Esophagus mucosa (tissue), 1 donor: ENCODE data around the gene LMTK2. TPM values are rescaled to one million over a fixed set of nuclear protein-coding genes. Genes with fewer than 3 reads are reported as not detected.

ENCODE experiments used
- ATAC-seq: fragments of 200-7000 bp; cut with Tn5 transposase; one replicate; pipeline ENCODE4 v1.9.1; 2020
- total RNA-seq: library from RNA; stranded (reverse); gene quantifications from one replicate; pipeline ENCODE4 v1.2.4, GENCODE V29; 2023
- donor health status: DM: yes; HTN: yes; CAD: no.

LMTK2 gene
- total RNA-seq, 1 donor from 2014 or later = 17.5 TPM

DNA sequence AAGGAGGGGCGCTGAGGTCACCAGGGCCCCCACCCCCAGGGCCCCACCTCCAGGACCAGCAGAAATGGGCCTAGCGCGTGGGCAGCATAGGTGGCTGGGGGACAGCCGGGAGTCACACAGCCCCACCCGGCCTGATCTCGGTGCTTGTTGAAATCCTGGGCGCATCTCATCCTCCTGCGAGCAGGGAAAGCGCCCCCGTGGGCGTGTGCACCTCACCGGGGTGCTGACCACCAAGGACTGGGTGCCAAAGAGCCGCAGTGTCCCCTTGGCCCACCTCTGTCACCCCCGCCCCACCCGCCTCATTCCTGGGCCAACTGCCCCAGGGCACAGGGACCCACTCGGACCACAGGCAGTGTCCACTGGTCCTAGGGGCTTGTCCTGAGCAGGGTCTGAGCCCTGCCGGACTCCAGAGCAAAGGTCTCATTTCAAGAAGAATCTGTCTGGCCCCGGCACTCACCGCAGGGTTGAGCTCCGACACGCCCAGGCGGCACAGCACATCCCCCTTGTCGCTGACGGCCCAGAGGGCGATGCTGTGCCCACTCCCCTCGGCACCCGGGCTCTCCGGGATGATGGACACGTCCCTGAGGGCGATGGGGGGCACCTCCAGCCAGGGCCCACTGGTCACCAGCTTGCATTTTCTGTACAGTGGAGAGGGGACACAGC lies 116.0 kb downstream of the LMTK2 start:
- no peak for ATAC-seq

DNA sequence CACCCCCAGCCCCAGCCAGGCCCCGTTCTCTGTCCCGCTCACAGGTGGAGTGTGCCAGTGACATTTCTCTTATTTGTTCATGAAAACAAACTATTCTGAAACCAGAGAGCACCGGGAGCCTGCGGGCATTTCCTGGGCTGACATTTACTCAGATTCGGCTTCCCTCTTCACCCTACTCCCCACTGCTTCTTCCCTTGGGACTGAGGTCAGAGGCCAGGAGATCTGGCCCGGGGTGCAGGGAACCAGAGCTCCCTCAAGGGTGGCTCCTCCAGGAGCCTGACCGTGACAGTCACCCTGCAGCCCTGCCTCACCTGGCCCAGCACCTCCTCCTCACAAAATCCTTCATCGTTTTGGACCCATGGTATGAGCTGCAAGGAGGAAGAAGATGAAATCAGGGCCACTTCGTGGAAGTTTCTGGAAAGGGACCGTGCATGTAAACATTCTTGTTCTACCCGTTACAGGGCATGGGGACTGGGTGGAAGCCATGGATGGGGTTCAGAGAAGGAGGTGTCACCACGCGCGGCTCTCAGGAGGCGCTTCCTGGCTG lies 116.8 kb downstream of the LMTK2 start:
- ATAC-seq = no peak

DNA sequence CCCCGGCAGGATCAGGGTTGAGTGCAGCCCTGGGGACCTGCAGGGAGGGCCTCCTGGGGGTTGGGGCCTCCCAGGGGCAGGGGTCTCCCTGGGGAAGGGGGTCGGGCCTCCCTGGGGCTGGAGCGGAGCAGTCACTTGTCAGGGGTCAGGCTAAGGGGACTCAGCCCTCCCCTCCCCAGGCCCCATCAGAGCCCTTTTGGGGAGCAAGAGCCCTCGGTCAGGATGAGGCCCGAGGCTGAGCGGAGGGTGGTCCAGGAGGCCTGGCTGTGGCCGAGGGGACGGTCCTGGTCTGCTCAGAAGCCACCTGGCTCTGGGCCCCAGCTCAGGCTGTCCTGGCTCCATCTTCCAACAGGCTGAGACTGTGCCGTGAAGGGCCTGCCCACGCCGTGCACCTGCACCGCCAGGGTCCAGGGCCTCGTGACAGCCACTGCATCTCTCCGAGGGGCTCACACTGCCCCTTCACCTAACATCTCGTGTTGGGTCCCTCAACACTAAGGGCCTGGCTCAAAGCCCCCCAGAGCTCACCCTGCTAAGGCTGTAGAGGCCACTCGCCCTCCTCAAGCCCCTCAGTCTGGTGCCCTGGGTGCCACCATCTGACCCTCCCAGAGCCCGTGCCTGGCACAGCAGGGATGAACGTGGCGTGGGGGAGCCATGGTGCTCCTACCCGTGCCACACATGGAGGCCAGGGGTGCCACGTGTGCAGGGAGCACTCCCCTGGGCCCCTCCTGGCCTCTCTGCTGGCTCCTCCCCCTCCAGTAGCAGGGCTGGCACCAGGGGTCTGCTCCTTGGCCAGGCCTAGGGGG lies 117.4 kb downstream of the LMTK2 start:
- ATAC-seq = peak; percentile 16

DNA sequence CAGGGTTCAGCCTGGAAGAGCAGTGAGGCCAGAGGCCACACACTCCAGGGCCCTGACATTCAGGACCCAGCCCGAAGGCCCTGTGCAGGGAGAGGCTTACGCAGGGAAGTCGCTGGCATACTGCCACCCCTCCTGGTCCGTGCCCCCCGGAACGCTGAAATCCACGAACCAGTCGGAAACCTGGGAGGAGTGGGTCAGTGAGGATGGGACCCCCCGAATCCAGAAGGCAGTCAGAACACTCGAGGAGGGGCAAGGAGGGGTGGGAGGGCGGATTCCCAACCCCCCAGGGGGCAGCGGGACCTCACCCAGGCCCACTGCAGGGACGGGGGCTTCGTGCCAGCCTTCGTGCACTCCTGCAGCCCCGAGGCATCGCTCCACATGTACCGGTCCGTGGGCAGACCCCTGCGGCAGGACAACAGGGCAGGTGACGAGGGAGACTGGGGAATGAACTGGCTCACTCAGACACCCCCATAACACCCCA lies 118.1 kb downstream of the LMTK2 start:
- ATAC-seq = no peak

DNA sequence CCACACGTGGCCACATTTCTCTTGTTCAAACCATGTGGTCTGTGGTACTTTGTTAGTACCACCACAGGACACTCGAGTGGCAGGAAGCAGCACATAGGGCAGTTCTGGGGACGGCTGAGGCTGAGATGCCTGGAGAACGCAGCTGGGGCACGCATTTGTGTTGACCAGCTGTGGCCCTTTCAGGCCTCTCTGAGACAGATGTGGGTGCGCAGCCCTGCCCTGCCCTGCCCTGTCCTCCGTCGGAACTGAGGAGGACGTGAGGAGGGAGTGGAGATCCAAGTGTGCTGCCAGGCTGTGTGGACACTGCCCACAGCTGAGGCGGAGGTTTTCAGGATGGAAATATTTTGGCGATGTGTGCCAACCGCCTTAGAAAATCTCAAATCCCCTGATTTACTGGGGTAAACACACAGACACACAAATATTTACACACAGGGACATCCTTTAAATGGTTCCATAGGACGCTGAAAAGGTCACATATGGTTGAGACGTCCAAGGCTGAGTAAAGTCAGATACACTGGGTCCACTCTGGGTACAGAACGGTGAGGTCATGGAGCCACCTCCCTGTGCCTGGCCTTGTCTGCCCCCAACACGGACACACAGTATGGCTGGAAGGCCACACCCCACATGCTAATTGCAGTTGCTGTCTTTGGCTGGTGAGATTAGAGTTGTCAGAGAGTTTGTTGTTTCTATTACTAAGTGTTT lies 119.4 kb downstream of the LMTK2 start:
- ATAC-seq = no peak

DNA sequence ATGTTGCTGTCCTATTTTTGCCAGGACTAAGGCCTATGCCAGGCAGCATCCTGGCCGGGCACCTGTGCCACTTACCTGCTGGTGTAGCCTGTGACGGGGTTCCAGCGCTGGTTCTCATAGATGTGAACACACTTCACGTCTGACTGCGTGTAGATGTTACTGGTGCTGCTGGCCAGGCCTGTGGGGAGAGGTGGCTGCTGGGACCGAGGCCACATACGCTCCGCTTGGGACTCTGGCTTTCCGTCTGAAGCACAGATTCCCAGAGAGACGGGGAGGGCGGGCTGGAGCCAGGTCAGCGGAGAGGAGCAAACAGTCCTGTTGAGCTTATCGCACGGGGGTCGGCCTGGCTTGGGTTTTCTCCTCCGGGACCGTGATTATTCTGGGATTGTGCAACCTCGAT lies 121.3 kb downstream of the LMTK2 start:
- no peak for ATAC-seq

DNA sequence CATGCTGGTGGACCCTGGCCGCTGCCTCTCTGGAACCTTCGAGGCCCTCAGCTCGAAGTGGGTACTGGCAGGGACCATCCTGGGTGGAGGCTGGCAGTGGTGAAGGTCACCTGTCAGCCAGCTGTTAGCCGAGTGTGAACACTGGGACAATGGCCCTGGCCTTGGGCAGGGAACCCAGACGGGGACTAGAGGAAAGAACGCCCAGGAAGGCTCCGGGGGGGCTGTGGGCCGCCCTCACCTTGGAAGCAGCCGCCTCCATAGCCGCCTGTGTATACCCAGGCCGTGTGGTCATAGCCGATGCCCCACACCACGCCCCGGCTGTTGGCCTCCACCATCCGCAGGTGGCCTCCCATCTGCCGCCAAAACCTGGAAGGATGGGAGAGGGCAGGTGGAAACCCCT lies 122.1 kb downstream of the LMTK2 start:
- no peak for ATAC-seq

DNA sequence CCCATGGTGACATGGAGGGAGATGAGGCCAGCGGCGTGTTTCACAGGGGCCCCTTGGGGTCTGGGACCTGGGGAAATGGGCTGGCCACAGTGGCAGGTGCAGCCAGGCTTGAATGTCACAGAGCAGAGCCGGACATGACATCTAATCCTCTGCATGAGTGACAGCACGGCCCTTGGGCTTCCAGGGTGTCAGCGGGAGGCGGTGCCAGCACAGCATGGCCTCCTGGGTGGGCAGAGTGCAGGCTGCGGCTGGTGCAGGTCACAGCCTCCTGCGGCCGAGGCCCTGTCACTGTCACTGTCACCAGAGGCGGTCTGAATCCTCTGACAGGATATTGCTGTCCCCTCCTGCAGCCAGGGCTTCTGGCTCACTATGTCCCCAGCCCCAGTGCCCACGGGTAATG lies 122.8 kb downstream of the LMTK2 start:
- ATAC-seq = no peak

DNA sequence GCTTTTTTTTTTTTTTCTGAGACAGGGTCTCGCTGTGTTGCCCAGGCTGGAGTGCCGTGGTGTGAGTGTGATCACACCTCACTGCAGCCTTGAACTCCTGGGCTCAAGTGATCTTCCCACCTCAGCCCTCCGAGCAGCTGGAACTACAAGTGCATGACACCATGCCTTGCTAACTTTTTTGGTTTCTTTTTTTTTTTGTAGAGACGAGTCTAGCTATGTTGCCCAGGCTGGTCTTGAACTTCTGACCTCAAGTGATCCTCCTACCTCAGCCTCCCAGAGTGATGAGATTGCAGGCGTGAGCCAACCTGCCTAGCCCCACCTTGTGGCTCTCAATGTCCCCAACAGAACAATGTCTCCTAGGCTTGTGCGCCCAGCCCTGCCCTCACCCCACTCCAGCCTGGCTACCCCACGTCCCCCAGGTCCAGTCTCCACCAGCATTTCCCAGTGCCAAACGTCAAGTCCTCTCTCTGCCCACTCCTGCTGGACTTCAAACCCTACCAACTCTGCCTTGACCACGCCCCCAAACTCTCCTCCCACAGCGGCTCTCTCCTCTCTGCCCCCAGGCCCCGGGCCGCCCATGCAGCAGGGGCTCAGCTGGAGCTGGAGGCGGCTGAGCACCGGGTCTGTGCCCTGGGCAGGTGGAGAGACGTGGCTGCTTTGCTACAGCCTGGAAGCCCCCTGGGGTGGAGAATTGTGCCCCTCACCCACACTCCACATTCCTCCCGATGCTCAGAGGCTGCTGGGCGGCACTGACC lies 123.5 kb downstream of the LMTK2 start:
- ATAC-seq = no peak

DNA sequence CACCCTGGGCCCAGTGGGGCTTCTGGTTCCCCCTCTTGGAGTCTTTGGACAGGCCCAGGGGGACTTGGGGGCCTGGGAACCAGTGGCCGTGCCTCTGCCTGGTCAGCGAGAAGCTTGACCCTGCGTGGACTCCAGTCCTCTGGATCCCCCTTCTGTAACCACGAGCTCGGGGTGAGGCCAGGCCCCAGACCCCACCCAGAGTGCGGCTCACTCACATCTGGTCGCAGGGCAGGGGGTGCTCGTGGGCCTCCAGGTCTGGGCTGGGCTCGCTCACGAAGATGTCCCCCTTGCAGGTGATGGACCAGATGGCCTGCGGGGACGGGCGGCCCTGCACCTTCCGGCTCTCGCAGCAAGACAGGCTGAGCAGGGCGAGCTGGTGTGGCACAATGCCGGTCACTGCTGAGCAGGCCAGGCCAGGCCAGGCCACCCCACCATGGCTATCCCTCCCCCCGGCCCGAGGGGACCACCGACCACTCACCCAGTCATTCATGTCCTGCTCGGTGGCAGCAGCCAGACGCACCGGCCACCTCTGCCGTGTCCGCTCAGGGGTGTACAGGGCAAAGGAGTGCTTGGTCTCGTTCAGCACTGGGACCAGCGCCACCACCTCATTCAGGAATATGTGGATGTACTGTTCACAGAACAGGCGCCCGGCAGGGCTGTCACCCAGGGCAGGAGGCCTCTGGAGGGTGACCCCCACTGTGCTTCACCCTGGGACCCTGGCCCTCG lies 124.2 kb downstream of the LMTK2 start:
- ATAC-seq = no peak

DNA sequence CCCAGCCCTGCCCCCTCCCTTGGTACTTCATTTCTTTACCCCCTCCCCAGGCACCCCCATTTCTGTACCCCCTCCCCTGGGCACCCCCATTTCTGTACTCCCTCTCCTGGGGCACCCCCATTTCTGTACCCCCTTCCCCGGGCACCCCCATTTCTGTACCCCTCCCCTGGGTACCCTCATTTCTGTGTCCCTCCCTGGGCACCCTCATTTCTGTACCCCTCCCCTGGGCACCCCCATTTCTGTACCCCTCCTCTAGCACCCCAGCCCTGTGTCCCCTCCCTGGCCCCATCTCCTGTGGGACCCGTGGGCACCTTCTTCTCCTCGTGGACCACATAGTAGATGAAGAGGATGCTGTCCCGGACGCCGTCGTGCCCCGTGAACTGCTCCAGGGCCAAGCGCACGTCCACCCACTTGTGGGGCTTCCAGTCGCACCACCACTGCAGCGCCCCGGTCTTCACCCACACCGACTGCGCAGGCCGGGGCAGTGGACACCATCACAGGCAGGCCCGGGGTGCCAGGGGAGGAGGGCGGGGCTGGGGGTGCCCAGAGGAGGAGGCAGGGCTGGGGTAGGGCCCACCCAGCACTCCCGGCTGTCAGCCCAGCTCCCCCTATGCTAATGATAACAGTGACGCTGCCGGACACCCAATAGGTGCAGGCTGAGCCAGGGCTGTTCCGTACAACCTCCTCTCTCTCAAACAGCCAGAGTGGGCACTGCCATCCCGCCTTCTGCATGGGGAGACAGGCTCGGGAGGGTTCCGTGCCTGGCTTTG lies 125.0 kb downstream of the LMTK2 start:
- no peak for ATAC-seq

DNA sequence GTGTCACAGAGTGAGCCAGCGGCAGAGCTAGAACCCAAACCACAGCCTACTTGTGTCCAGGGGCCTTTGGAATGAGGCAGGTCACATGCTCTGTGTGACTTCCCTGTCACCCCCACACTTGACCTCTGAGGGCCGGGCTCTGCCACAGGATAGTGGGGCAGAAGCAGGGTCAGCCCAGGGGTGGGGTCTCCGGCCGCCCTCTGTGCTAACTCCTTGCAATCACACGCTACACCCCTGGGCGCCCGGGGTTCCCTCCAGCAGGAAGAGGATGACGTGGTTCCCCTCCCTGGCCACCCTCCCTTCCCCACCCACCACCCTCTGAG lies 125.6 kb downstream of the LMTK2 start:
- no peak for ATAC-seq

DNA sequence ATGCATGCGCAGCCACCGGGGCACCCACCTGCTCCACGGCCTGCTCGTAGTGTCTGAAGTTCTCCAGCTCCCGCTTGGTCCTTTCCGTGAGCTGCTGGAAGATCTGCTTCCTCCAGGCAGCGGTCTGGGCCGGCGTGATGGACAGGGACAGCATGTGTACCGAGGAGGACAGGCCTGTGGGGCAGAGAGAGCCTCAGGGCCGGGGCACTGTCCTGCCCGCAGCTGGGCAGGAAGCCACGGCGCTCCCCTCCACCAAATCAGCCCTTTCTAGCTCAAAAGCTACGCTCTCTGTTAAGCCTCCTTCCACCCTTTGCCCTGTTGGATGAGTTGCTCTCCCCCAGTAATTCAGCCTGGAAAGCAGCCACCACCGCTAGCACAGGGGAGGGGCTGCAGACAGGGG lies 126.1 kb downstream of the LMTK2 start:
- ATAC-seq = no peak

DNA sequence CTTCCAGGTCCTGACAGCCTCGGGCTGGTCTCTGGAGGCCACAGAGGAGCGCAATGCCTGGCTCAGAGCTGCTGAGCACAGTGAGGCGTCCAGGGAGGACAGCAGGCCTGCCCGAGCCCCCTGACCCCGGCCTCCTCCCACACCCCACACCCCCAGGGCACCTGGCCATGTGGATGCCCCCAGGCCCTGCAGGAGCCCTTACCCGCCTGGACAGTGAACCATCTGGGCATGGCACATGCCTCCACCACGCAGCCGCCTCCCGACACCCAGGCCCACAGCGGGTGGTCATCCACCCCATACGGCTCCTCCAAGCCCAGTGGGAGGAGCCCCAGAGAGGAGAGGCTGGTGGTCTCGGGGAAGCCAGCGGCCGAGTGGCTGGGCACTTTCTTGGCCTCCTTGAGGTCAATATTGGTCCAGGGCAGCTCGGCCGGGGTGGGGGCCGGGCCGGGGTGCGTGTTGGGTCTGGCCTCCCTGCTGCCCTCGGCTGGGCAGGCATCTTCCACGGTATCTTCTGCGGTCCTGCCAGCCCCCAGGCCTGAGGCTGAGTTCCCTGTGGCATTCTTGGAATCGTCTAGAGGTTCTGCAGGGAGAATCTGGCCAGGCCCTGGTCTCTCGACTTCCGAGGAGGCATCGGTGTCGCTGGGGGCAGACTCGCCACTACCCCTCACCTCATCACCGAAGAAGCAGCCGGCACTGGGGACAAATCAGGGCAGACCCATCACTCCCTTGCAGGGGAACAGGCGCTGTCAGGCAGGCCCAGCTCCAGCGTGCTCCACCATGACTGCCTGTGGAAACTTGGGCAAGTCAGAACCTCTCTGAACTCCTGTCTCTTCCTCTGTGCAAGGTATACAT lies 126.8 kb downstream of the LMTK2 start:
- ATAC-seq = no peak

DNA sequence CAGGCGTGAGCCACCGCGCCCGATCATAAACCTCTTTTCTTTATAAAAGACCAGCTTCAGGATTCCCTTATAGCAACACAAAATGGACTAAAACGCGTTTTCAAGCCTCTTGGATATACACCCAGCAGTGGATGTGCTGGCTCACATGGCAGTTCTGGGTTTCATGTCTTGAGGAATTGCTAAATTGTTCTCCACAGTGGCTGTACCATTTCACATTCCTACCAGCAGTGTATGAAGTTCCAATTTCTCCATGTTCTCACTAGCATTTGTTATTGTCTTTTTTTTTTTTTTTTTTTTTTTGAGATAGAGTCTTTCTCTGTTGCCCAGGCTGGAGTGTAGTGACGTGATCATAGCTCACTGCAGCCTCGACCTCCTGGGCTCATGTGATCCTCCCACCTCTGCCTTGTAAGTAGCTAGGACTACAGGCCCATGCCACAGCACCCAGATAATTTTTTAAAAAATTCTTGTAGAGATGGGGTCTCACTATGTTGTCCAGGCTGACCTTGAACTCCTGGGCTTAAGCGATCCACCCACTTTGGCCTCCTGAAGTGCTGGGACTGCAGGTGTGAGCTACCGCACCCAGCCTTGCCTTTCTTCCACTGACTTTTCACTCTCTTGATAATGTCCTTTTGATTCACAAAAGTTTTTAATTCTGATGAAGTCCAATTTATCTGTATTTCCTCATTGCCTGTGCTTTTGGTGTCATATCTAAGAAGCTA lies 127.9 kb downstream of the LMTK2 start:
- ATAC-seq = no peak

DNA sequence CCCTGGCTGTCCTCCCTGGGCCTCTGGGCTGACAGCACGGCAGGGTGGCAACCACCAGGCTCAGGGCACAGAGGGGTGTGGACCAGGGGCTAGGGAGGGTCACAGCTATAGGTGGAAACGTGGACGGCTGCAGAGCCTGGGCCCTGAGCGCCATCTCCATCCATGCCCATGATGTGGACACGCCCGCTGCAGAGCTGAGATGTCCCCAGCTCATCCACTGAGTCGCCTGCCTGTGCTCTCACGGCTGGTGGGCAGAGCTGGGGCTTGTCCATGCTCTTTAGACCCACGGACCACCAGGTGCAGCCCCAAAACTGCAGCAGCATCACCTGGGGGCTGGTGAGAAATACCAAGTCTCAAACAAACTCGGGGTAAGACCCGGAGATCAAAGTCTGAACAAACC lies 129.2 kb downstream of the LMTK2 start:
- peak; percentile 17 for ATAC-seq

DNA sequence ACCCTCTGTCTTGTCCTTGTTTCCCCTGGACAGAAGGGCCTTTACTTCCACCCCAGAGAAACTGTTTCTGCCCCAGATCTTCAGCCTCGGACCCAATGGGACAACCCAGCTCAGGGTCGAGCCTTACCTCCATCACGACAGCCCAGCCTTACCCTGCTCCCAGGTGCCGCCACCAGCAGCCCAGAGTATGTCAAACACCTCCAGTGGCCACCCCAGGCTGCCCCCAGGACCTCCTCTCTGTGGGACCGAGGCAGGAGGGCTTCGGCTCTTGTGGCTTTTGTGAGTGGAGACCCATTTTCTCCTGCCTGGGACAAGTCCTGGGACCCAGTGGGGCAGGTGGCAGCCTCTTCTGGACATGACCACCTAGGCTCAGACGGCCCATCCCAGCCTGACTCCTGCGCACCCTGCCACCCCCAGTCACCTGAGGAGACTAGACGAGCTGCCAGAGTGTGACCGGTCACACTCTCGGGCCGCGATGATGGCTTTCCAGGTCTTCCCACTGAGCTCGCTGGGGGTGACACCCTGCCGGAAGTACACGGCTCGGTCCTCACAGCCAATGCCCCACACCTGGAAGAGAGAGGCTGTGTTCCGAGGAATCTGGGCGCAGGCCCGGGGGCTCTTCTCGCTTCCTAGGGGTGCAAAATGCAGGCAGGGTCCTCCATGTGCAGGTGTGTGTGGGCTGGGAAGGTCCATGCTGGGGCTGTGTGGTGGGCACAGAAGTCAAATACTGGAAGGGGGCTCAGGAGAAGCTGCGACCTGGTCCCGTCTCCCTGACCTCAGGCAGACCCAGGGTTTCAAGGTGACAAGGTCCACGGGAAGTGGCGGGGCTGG lies 129.9 kb downstream of the LMTK2 start:
- no peak for ATAC-seq

DNA sequence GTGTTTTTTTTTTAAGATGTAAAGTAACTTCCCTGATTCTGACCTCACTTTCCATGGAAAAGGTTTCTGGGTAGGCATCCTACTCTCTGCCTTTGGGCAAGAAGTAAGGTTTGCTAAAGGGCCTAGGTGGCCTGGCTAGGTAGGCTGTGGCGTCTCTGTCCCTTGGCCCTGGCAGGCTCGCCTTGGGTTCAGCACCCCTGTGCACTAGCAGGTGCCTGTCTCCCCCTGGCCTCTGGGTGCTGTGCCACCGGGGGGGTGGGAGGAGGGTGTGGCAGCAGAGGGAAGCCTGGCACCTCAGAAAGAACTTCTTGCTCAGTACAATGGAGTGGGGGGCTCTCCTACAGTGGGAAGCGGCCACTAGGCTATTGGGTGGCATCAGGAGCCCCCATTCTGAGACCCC lies 131.4 kb downstream of the LMTK2 start:
- no peak for ATAC-seq

DNA sequence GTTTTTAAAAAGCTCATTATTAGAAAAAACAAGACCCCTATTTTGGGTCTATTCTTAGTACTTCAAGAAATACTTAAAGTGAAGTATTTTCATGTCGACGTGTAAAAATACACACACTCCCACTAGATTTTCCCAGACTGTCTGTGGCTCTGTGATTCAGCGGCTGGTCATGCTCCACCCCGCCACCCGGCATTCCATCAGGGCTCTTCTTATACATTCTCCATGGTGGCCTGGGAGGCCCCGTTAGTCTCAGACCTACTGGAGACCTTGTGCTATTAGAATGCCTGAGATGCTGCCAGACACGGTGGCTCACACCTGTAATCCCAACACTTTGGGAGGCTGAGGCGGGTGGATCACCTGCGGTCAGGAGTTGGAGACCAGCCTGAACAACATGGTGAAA lies 132.3 kb downstream of the LMTK2 start:
- no peak for ATAC-seq
